NB4 (cell line): Measurements from ENCODE around the gene KDELR1.

Experiments
- DNase-seq: peaks from one replicate; pipeline ENCODE4 v3.0.0; 2010; ENCODE audit warnings: low read depth
- H3K4me3 ChIP-seq: one replicate; pipeline ENCODE4 v1.5.1; 2011; ENCODE audit warnings: mild to moderate bottlenecking, low read depth, low read length, moderate library complexity
- CTCF ChIP-seq: IDR thresholded peaks from one replicate; pipeline ENCODE4 v1.5.1; 2012; ENCODE audit warnings: low read depth, low read length
- MAX ChIP-seq: IDR thresholded peaks from 2 replicates; pipeline ENCODE4 v1.6.1; 2011; ENCODE audit warnings: low read depth, low read length
- MYC ChIP-seq: IDR thresholded peaks from 2 replicates; pipeline ENCODE4 v1.6.1; 2011; ENCODE audit warnings: low read depth, low read length
- POLR2A ChIP-seq: IDR thresholded peaks from 2 replicates; pipeline ENCODE4 v1.6.1; 2011; ENCODE audit warnings: mild to moderate bottlenecking; ENCODE audit not compliant: insufficient read length; ENCODE audit errors: extremely low read depth

The KDELR1 gene

DNA sequence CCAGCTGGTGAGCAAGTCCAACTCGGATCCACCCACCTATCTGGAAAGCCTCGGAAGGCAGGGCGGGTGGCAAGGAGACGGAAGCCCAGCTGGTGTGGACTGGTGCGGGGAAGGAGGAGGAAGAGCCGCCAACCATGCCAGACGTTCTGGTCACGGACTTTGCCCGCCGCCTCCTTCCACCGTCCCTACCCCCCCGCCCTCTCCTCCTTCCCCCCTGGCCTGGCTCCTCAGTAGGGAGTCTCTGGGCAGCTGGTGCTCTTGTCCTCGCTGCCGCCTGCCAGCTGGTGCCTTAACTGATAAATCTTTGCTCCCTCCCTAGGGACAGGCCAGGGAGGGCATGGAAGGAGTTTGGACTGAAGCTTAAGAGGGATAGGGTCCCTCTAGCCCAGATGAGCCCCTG, 22.4 kb downstream of the KDELR1 start:
- TF ChIP-seq CTCF (no peak), MAX (no peak), MYC (no peak), POLR2A (no peak)
- DNase-seq: no peak
- H3K4me3 ChIP-seq: no peak overlapping the region

DNA sequence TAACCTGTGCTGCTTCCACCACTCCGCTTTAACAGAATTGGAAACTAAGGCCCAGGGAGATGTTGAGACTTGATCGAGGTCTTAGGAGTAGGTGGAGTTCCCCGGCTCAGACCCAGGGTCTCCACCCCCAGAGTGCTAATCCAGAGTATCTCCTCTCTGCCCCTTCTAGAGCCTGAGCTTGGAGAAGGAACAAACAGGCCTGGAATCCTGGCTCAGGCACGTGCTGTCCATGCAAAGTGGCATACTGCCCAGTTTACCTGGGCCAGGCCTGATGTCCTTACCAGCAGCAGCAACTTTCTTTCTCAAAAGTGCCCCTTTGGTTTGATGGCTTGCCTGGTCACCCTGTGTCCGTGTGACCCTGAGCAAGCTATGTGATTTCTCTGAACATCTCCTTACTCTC, 23.5 kb downstream of the KDELR1 start:
- no peak overlapping the region for H3K4me3 ChIP-seq
- TF ChIP-seq MAX: no peak
- TF ChIP-seq MYC: no peak
- no peak for TF ChIP-seq CTCF
- TF ChIP-seq POLR2A: no peak
- no peak for DNase-seq

DNA sequence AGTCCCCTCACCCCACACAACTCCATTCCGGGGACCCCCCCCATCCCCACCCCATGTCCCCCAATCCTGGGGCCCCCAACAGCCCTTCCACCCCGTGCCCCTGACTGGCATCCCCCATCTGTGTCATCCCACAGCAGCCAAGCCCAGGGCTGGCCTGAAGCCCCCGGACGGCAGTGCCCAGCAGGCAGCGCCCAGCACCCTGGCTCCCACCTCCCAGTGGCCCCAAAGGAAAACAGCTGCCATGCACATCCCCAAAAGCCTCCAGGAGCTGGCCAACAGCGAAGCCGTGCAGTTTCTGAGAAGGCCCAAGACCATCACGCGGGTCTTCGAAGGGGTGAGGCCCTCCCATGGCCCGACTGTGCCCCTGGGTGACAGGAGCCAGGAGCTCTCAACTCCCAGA, 25.7 kb downstream of the KDELR1 start:
- no peak overlapping the region for H3K4me3 ChIP-seq
- TF ChIP-seq MAX: no peak
- no peak for TF ChIP-seq POLR2A
- no peak for TF ChIP-seq MYC
- TF ChIP-seq CTCF: no peak
- DNase-seq: no peak

GRCh38 chr19:48364598-48365348, 26.6 kb downstream of the KDELR1 start:
- DNase-seq: peak; percentile 50
- H3K4me3 ChIP-seq: peak overlapping the region; percentile 43
- no peak for TF ChIP-seq MAX
- TF ChIP-seq CTCF: no peak
- no peak for TF ChIP-seq POLR2A
- TF ChIP-seq MYC: no peak

DNA sequence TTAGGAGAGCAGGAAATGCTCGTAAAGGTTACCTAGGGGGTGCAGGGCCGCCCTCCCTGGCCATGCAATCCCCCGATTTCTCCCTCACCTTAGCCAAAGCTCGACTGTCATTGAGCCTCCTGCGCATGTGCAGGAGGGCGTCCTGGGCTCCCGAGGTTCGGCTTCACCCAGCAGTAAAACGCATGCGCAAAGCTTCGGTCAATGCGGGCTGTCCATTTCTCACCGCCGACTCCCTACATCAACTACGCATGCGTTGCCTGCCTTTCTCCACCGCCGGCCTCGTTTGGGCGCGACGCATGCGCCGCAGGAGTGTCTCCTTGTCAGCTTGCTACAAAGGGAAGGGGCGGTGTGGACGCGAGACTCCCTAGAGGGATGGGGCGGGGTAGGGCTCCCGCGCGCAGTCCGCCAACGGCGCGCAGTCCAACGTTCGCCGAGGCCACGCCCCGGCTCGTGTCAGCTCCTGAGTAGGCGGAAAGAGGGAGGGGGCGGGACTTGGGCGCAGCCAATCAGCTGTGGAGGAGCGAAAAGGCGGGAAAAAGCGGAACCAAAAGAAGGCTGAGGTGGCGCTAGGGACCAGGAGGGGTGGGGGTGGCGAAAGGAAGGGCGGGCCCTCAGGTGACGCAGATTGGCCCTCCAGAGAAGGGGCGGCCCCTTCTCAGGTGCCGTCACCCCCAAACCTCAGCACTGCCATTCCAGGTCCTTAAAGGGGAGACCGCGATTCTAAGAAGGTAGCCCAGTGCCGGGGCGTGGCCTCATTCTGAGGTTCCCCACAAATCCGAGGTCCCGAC, 27.3 kb downstream of the KDELR1 start, which contains the start of the genes SYNGR4 and TMEM143:
Gene SYNGR4 (plus strand): TSS at position 558 of the 788 bp plus-strand sequence. CDS start 1,476 bp downstream, outside the sequence.
Gene TMEM143 (minus strand): TSS at position 131 of the 788 bp plus-strand sequence. CDS start 20 bp downstream, at position 111.
- DNase-seq: peak; percentile 100
- H3K4me3 ChIP-seq: peak within 1 kb of the TSS; percentile 79

More for the DNA sequence above, 27.3 kb downstream of the KDELR1 start, which contains the start of the genes SYNGR4 and TMEM143:
- TF ChIP-seq CTCF (no peak), POLR2A (no peak), MAX (no peak), MYC (no peak)
